ENCODE measurements around the gene MYBPC2. TPM values are rescaled to one million over a fixed set of nuclear protein-coding genes. Genes with fewer than 3 reads are reported as not detected.

The MYBPC2 gene
- polyA plus RNA-seq, 5 donors = 0.08 to 2.9 (median 0.36) TPM

GRCh38 chr19:50480281-50481111 lies 47.8 kb downstream of the MYBPC2 start:
- no peak for DNase-seq

DNA sequence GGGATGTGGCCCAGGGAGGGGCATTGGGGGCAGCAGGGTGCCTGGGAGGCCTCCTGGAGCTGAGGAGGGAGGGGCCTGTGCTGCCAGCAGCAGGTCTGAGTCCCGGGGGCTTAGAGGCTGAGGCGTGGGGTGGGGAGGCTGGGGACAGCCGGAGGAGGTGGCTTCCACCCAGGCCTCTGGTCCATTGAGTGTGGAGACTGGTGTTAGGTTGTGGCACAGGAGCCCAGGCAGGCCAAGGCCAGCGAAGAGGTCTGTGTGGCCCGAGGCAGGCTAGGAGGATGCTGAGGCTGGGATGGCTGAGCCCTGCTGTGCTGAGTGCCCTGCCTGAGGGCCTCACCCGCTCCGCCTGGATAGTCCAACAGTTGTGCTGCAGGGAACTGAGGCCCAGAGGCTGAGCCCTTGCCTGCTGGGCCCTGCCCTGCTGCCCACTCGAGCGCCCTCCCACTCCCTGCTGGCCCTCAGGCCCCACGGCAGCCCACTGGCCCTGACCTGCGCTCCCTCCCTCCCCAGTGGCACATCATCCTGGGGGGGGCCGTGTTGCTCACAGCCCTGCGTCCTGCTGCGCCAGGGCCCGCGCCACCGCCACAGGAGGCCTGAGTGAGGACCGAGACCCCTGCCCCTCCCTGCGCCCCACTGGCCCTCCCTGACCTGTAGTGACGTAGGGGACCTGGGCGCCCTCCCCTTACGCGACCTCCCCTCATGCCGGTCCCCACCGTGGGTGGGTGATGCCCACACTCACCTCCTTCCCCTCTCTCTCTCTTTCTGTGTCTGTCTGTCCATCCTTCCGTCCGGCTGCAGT lies 48.9 kb downstream of the MYBPC2 start:
- no peak for DNase-seq

- no peak for DNase-seq
Observed at GRCh38 chr19:50482271-50482855, 49.7 kb downstream of the MYBPC2 start.

DNA sequence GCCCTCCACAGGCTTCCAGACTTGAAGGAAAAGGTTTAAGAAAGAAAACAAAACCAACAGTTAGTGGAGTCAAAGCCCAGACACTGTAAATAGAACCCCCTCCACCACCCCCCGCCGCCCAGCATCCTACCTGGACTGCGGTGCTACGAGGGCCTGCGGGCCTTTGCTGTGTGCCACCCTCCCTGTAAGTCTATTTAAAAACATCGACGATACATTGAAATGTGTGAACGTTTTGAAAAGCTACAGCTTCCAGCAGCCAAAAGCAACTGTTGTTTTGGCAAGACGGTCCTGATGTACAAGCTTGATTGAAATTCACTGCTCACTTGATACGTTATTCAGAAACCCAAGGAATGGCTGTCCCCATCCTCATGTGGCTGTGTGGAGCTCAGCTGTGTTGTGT lies 50.2 kb downstream of the MYBPC2 start:
- DNase-seq = no peak

- DNase-seq = no peak
Observed at GRCh38 chr19:50485284-50485955, 52.7 kb downstream of the MYBPC2 start.

- DNase-seq = no peak
Observed at GRCh38 chr19:50486823-50487515, 54.3 kb downstream of the MYBPC2 start.

- no peak for DNase-seq
Observed at GRCh38 chr19:50488389-50489194, 55.9 kb downstream of the MYBPC2 start.

DNA sequence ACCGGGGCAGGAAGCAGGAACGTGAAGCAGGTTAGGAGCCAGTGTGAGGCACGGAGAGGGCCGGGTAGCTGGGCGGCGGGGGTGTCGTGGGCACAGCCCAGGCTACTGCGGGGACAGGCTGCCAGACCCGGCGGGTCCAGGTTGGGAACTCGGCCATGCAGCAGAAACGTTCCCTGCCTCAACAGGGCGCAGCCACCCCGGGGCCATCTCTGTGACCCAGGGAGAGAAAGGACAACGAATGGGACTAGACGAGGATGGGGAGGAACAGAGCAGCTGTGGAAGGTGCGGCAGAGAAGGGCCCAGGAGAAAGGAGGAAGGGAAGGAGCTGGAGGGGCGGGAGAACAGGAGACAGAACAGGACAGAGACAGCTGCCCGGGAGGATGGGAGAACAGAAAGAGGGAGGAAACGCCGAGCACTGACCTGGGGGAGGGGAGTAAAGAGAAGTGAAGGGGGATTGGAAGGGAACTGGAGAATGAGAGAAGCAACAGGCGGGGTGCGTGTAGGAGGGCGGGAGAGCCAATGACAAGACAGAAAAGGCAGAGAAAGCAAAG lies 56.8 kb downstream of the MYBPC2 start:
- no peak for DNase-seq

DNA sequence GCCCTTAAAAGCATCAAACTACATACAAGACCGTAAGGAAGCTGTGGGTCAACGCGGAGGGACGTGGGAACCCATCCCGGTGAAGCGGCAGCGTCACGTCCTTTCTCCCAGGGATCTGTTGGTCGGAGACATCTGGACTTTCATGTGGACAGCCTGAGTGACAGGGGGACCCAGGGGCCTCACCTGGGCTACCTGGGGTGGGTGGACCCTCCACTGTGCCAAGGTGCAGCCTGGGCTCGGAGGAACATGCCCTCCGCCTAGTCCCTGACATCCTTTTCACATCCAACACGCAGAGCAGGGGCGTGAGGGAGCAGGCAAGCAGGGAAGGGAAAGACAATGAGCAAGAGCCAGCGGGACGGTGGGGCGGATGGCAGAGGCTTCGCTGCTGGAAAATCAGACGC lies 57.7 kb downstream of the MYBPC2 start:
- no peak for DNase-seq

GRCh38 chr19:50490991-50491472 lies 58.3 kb downstream of the MYBPC2 start:
- DNase-seq = no peak

DNA sequence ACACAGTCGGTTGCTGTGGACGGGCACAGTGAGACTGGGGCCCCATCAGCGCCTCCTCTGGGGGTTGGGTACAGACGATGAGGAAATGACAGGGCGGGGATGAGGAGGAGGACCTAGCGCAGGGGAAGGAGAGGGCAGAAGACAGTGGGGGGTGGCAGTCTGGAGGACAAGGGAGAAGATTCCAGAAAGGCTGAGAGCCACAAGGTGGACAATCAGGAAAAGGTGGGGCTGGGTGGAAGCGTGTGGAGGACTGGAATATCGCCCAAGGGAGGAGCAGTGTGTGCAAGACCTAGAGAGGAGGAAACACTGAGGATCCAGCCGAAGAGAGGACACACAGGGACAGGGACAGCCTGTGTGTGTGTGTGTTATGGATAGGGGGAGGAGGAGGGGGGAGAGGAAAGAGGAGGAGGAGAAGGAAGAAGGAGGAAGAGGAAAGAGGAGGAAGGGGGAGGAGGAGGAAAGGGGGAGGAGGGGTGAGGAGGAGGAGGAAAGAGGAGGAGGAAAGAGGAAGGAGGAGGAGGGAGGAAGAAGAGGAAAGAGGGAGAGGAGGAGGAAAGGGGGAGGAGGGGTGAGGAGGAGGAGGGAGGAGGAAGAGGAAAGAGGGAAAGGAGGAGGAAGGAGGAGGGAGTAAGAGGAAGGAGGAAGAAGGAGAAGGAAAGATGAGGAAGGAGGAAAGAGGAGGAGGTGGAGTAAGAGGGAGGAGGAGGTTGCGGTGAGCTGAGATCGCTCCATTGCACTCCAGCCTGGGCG lies 59.8 kb downstream of the MYBPC2 start:
- DNase-seq = no peak

DNA sequence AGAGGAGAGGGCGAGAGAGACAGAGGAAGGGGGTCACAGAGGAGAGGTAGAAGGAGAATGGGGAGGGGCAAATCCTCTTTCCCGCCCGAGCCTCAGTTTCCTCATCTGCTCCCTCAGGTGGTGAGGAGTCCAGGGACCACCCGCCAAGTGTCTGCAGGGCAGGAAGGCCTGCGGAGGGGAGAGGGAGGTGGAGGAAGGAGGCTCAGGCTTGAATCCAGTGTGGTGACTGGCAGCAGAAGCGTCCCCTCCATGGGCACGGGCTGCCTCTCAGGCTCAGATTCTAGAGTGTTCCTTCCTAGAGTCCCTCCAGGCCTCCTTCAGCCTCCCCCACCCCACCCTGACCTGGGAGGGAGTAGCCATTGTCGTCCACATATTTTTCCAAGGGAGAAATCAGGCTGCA lies 60.5 kb downstream of the MYBPC2 start:
- DNase-seq = no peak

- no peak for DNase-seq
Observed at GRCh38 chr19:50494186-50495019, 61.7 kb downstream of the MYBPC2 start.

- DNase-seq = no peak
Observed at GRCh38 chr19:50495020-50495531, 62.4 kb downstream of the MYBPC2 start.

GRCh38 chr19:50496189-50497021 lies 63.7 kb downstream of the MYBPC2 start:
- DNase-seq = no peak

DNA sequence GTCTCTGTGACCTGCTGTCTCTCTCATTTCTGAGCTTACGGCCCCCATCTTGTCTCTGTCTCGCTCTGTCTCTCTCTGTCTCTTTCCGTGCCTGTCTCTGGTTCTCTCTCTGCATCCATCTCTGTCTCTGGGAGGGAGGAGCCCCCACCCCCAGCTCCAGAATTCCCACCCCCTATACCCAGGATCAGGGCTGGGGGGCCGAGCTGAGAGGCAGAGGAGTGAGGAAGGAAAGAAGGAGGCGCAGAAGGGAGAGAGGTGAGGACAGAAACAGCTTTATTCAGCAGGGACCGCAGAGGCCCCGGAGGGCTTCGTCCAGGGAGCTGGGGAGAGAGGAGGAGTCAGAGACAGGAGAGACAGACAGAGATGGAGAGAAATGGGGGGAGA lies 64.3 kb downstream of the MYBPC2 start:
- DNase-seq = no peak

Data from right lung (tissue), 5 donors.